HepG2 (cell line): ENCODE measurements around the gene ETF1. TPM values are rescaled to one million over a fixed set of nuclear protein-coding genes. Genes with fewer than 3 reads are reported as not detected.
A peak's percentile ranks its signal among the peaks of the same experiment; 100 is the strongest.

Experiments used
- ELF1 ChIP-seq: sonication (generic); formaldehyde crosslinking; IDR thresholded peaks from 2 replicates; pipeline ENCODE4 v1.4.0; 2020; ENCODE audit warnings: missing genetic modification reagents
- KDM5B ChIP-seq: sonication (generic); formaldehyde crosslinking; IDR thresholded peaks from 2 replicates; pipeline ENCODE4 v1.4.0; 2020; ENCODE audit warnings: missing genetic modification reagents, mild to moderate bottlenecking, borderline replicate concordance
- RCOR2 ChIP-seq: IDR thresholded peaks from 2 replicates; pipeline ENCODE4 v1.6.1; 2016; ENCODE audit warnings: missing biosample characterization, missing genetic modification reagents
- SSRP1 ChIP-seq: IDR thresholded peaks from 2 replicates; pipeline ENCODE4 v1.6.1; 2016; ENCODE audit warnings: control low read depth
- ZNF367 ChIP-seq: sonication (generic); formaldehyde crosslinking; IDR thresholded peaks from 2 replicates; pipeline ENCODE4 v1.4.0; 2020; ENCODE audit warnings: missing genetic modification reagents, borderline replicate concordance
- ZNF432 ChIP-seq: sonication (generic); formaldehyde crosslinking; IDR thresholded peaks from 2 replicates; pipeline ENCODE4 v1.5.0; 2020; ENCODE audit warnings: missing genetic modification reagents, mild to moderate bottlenecking, borderline replicate concordance
- polyA plus RNA-seq, 8 experiments: library from polyadenylated mRNA; depleted of rRNA in 3 of 8; stranded (reverse) in 7 of 8; unstranded in 1 of 8; fragments of >200 nt; fragmentation: Illumina TruSeq in 4 of 8; extraction: Trizol in 4 of 8; gene quantifications; 2 replicates each; pipeline versions ENCODE4 v1.2.1 to v1.2.3, GENCODE V29; 2011 to 2016; ENCODE audit warnings: low read depth in 4 of 8, missing spikeins in 1 of 8, mixed read lengths in 1 of 8; ENCODE audit not compliant: insufficient read depth in 1 of 8
- total RNA-seq, 5 experiments: library from RNA; depleted of rRNA; stranded (reverse); fragments of >200 nt; fragmentation: Illumina TruSeq; extraction: Trizol; gene quantifications; 2 replicates each; pipeline ENCODE4 v1.2.3, GENCODE V29; 2016; ENCODE audit warnings: low read depth in 1 of 5
- TF ChIP-seq, protein P1 (sequence below): sonication (generic); formaldehyde crosslinking; IDR thresholded peaks from 2 replicates; pipeline ENCODE4 v1.4.0; 2020; ENCODE audit warnings: mild to moderate bottlenecking, missing genetic modification reagents, borderline replicate concordance
- TF ChIP-seq, protein P2 (sequence below): sonication (generic); formaldehyde crosslinking; IDR thresholded peaks from 2 replicates; pipeline ENCODE4 v1.8.0; 2022; ENCODE audit warnings: missing genetic modification reagents, mild to moderate bottlenecking, moderate library complexity, borderline replicate concordance
- TF ChIP-seq, protein P3 (sequence below): sonication (generic); formaldehyde crosslinking; IDR thresholded peaks from 2 replicates; pipeline ENCODE4 v1.4.0; 2020; ENCODE audit warnings: missing genetic modification reagents
- TF ChIP-seq, protein P4 (sequence below): sonication (generic); formaldehyde crosslinking; IDR thresholded peaks from 2 replicates; pipeline ENCODE4 v1.5.1; 2020; ENCODE audit warnings: missing genetic modification reagents, mild to moderate bottlenecking, borderline replicate concordance

The ETF1 gene
- total and polyA plus RNA-seq, 2 of the 13 experiments (the other 11 are each of a cell fraction or from before 2014, with no cell fraction given) = 52.1 to 184 TPM

DNA sequence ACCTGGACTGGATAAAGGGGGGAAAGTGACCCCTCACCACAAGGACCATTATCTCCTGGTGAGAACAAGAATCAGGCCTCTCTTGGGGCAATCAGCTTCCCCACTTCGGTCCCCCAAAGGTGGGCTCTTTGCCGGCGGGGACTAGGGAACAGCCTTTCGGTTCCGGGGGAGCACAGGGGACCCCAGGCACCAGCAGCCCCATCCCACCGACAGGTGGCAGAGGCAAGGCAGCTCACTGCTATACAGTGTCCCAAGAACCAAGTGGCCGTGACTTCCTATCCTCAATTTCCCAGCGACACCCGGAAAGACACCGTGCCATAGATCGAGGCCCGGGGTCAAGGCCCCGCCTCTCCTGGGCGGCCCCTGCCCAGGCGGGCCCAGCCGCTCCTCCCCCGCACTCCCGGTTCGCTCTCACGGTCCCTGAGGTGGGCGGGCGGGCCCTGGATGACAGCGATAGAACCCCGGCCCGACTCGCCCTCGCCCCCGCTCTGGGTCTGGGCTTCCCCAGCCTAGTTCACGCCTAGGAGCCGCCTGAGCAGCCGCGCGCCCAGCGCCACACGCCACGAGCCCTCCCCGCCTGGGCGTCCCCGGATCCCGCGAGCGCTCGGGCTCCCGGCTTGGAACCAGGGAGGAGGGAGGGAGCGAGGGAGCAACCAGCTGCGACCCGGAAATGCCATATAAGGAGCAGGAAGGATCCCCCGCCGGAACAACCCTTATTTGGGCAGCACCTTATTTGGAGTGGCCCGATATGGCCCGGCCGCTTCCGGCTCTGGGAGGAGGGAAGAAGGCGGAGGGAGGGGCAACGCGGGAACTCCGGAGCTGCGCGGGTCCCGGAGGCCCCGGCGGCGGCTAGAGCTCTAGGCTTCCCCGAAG, 78.4 kb downstream of the ETF1 start (continued):
- TF ChIP-seq, protein P1, sequence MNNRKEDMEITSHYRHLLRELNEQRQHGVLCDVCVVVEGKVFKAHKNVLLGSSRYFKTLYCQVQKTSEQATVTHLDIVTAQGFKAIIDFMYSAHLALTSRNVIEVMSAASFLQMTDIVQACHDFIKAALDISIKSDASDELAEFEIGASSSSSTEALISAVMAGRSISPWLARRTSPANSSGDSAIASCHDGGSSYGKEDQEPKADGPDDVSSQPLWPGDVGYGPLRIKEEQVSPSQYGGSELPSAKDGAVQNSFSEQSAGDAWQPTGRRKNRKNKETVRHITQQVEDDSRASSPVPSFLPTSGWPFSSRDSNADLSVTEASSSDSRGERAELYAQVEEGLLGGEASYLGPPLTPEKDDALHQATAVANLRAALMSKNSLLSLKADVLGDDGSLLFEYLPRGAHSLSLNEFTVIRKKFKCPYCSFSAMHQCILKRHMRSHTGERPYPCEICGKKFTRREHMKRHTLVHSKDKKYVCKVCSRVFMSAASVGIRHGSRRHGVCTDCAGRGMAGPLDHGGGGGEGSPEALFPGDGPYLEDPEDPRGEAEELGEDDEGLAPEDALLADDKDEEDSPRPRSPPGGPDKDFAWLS (CRISPR knock-in tag) = no peak
- TF ChIP-seq, protein P2, sequence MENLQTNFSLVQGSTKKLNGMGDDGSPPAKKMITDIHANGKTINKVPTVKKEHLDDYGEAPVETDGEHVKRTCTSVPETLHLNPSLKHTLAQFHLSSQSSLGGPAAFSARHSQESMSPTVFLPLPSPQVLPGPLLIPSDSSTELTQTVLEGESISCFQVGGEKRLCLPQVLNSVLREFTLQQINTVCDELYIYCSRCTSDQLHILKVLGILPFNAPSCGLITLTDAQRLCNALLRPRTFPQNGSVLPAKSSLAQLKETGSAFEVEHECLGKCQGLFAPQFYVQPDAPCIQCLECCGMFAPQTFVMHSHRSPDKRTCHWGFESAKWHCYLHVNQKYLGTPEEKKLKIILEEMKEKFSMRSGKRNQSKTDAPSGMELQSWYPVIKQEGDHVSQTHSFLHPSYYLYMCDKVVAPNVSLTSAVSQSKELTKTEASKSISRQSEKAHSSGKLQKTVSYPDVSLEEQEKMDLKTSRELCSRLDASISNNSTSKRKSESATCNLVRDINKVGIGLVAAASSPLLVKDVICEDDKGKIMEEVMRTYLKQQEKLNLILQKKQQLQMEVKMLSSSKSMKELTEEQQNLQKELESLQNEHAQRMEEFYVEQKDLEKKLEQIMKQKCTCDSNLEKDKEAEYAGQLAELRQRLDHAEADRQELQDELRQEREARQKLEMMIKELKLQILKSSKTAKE (CRISPR knock-in tag) = no peak
- no peak for TF ChIP-seq RCOR2
- no peak for TF ChIP-seq ZNF432 (CRISPR knock-in tag)
- no peak for TF ChIP-seq ZNF367
- TF ChIP-seq KDM5B (CRISPR knock-in tag) = peak; percentile 33; the same call in 1 of the 2 replicates
- TF ChIP-seq ELF1 = no peak; the same call in none of the 2 replicates
- TF ChIP-seq, protein P3, sequence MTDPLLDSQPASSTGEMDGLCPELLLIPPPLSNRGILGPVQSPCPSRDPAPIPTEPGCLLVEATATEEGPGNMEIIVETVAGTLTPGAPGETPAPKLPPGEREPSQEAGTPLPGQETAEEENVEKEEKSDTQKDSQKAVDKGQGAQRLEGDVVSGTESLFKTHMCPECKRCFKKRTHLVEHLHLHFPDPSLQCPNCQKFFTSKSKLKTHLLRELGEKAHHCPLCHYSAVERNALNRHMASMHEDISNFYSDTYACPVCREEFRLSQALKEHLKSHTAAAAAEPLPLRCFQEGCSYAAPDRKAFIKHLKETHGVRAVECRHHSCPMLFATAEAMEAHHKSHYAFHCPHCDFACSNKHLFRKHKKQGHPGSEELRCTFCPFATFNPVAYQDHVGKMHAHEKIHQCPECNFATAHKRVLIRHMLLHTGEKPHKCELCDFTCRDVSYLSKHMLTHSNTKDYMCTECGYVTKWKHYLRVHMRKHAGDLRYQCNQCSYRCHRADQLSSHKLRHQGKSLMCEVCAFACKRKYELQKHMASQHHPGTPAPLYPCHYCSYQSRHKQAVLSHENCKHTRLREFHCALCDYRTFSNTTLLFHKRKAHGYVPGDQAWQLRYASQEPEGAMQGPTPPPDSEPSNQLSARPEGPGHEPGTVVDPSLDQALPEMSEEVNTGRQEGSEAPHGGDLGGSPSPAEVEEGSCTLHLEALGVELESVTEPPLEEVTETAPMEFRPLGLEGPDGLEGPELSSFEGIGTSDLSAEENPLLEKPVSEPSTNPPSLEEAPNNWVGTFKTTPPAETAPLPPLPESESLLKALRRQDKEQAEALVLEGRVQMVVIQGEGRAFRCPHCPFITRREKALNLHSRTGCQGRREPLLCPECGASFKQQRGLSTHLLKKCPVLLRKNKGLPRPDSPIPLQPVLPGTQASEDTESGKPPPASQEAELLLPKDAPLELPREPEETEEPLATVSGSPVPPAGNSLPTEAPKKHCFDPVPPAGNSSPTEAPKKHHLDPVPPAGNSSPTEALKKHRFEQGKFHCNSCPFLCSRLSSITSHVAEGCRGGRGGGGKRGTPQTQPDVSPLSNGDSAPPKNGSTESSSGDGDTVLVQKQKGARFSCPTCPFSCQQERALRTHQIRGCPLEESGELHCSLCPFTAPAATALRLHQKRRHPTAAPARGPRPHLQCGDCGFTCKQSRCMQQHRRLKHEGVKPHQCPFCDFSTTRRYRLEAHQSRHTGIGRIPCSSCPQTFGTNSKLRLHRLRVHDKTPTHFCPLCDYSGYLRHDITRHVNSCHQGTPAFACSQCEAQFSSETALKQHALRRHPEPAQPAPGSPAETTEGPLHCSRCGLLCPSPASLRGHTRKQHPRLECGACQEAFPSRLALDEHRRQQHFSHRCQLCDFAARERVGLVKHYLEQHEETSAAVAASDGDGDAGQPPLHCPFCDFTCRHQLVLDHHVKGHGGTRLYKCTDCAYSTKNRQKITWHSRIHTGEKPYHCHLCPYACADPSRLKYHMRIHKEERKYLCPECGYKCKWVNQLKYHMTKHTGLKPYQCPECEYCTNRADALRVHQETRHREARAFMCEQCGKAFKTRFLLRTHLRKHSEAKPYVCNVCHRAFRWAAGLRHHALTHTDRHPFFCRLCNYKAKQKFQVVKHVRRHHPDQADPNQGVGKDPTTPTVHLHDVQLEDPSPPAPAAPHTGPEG (CRISPR knock-in tag) = peak; percentile 97
- TF ChIP-seq SSRP1 (CRISPR knock-in tag) = no peak
- TF ChIP-seq, protein P4, sequence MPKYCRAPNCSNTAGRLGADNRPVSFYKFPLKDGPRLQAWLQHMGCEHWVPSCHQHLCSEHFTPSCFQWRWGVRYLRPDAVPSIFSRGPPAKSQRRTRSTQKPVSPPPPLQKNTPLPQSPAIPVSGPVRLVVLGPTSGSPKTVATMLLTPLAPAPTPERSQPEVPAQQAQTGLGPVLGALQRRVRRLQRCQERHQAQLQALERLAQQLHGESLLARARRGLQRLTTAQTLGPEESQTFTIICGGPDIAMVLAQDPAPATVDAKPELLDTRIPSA = no peak
